ENCODE data around the gene TUNAR.

Gene TUNAR

DNA sequence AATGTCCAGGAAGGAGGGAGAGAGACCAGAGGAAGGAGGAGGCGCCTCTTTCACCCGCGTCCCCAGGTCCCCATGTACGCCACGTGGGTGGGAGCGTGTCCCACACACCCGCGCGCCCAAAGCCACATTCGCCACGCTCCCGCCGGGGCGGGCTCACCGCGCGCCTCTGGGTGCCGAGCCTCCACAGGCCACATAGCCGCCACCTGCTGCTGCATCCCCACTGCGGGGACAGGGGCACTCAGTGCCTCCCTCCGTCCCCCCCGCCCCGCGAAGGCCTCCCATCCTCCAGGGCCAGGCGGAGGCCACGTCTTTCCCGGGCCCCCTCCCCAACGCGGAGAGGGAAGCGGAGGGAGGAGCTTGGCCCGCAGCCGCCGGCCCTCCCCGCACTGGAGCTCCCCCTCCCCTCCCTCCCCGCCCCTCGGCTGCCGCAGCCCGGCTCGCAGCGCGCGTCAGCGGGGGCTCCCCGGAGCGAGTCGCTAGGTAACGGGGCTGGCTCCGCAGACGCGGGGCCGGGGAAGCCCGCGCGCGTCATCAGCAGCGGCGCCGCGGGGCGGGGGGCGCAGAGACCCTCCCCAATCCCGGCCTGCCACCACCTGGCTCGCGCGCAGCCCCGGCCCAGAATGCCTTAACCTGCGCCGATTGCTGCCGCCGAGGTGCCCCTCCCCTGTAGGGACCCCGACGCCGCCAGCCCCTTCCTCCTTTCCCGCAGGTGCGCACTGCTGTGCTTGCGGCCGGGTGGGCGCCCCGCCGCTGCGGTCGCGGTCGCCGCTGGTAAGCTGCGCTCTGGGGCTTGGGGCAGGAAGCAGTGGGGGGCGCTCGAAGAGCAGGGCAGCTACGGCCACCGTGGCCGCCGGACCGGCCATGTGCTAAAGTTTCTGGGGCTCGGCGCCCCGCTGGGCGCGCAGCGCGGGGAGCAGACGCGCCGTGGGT, 536 bp upstream of the TUNAR start:
- no peak for DNase-seq

DNA sequence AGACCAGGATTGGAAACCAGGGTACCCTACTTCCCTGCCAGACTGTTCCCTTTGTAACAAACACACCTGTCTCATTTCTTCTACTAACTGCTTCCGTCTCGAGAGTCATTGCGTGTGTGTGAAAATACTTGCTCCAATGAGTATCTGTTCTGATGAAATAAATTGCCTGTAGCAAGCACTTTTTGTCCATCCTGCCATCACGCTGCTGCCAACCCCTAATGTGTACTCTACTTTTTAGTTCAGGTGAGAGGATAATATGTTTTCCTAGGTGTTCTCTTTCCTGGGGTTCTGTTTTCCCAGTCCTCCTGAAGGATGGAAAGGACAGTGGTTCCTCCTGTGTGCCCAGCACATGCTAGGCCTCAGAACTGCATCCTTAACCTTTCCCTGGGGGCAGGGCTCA, 1.0 kb downstream of the TUNAR start:
- no peak for DNase-seq

DNA sequence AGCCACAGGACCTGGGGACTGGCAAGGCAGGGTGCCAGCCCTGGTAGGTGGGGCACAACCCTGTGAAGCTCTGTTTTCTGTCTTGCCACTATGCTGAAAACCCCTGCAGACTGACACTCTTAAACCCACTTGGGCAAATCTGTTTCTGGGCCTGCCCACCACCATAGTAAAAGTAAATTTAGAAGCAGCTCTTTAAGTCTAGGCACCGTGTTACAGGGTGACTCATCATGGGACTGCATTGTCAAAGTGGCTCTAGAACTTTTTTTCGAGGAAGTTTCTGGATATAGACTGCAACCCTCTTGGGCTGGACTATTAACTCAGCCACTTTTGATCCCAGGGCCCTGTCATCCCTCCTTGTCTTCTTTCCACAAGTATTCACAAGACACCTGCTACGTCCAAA, 7.7 kb downstream of the TUNAR start:
- DNase-seq = no peak

DNA sequence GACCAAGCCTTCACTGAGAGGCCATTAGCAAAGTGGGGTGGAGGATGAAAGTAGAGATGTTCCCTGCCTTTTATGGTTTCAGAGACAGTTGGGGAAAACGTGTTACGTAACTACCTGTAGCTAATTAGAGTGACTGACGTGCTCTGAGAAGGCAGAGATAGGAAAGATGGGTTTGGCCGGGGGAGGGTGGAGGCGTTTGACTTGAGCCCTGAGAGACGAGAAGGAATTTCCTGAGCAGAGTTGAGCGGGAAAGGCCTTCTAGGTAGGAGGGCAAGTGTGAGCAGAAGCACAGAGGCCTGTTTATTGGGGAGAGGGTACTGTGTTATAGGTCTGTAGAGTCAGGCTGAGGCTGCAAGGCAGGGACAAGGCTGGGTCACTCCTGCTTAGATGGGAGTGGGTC, 8.6 kb downstream of the TUNAR start:
- DNase-seq = no peak

DNA sequence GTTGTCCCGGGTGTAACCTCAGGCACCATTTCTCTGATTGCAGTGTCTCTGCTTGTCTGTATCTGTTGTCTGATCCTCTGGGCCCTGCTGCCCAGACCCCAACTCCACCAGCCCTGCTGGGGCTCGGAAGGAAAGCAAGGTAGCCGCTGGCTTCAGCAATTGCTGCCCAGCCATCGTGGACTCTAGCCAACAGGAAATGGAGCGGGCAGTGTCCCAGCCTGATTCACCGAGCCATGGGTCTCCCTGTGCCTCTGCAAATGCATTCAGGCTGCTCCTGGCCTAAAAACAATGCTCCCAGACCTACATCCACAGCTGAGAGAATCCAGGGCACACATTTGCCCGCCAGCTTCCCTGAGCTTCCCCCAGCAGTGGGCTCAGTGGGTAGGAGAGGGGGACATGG, 9.2 kb downstream of the TUNAR start:
- no peak for DNase-seq

GRCh38 chr14:95886366-95887056, 9.9 kb downstream of the TUNAR start:
- DNase-seq = no peak

DNA sequence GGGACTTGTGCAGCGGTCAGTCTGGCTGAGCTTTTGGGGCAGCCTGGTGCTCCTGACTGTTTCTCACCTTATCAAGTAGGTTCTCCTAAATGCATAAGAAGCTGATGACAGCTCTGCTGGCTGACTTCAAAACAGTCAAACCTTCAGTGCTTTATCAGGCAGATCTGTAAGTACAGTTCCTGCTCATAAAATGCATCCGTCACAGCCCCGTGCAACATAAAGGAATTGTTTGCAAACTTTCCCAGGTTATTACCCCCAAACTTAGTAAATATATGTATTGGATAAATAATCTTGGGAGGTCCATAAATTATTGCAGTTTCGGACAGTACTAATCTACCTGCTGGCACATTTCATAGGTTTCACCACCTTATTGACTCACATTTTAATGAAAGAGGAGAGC, 10.7 kb downstream of the TUNAR start:
- DNase-seq = no peak

GRCh38 chr14:95889236-95889979, 12.8 kb downstream of the TUNAR start:
- no peak for DNase-seq

- no peak for DNase-seq
These were observed 15.1 kb downstream of the TUNAR start for GRCh38 chr14:95891742-95892141.

DNA sequence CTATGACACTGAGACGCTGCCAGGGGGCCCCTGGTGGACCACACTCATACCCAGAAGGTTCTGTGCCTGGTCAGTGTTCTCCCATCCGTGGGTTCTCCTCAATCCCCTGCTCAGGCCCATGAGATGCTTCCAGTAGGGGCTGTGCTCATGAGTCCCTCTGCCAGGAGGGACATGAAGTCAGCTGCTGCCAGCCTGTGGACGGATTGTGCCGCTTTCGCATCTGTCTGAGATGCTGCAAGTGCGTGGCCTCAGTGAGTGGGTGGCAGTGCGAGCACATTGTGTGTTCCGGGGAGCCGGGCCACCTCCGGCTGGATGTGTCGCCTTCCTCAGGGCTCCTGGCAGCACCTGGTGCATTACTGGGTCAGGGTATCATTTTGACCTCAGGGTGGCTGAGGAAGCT, 15.5 kb downstream of the TUNAR start:
- DNase-seq = no peak

- peak; percentile 8 for DNase-seq
These were observed 19.1 kb downstream of the TUNAR start for GRCh38 chr14:95895720-95896119.

- DNase-seq = no peak
These were observed 20.0 kb downstream of the TUNAR start for GRCh38 chr14:95896498-95897135.

GRCh38 chr14:95897280-95897679, 20.6 kb downstream of the TUNAR start:
- no peak for DNase-seq

GRCh38 chr14:95901054-95901453, 24.4 kb downstream of the TUNAR start:
- no peak for DNase-seq

GRCh38 chr14:95902273-95902826, 25.7 kb downstream of the TUNAR start:
- DNase-seq = no peak

GRCh38 chr14:95903165-95903564, 26.5 kb downstream of the TUNAR start:
- DNase-seq = no peak

DNA sequence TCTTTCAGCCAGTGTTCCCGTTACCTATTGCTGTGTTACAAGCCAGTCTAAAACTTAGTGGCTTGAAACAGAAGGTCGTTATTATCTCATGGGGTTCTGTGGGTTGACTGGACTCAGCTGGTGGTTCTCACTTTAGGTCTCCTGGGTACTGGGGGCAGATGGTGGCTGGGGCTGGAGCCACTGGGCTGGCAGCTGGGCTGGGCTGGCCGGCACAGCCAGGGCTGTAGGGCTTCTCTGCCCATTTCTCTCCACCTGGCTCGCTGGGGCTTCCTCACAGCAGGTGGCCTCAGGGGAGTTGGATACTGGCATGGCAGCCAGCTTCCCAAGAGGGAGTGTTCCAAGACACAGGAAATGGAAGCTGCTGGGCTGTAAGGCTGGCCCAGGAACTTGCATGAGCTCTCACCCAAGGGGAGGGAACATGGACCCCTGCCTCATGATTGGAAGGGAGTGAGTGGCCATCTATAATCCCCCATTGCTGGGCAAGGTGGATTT, 27.0 kb downstream of the TUNAR start:
- DNase-seq = no peak

DNA sequence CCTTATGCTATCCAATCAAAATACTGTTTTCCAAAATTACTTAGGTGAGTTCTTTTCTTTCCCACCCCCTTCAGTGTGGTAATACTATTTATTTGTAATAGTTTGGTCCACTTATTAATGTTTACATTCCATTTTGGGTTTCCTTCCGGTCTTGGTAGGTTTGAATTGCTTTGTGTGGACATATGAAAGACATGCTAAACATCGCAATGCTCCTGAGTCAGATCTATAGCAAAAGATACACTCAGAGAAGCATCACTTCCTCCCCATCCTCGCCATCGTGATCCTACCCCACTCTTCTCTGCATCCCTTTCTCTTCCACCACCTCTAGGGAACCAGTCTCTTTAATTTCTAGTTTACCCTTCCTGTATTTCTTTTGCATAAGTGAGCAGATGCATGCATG, 30.0 kb downstream of the TUNAR start:
- DNase-seq = no peak

- no peak for DNase-seq
These were observed 34.0 kb downstream of the TUNAR start for GRCh38 chr14:95910628-95911027.

DNA sequence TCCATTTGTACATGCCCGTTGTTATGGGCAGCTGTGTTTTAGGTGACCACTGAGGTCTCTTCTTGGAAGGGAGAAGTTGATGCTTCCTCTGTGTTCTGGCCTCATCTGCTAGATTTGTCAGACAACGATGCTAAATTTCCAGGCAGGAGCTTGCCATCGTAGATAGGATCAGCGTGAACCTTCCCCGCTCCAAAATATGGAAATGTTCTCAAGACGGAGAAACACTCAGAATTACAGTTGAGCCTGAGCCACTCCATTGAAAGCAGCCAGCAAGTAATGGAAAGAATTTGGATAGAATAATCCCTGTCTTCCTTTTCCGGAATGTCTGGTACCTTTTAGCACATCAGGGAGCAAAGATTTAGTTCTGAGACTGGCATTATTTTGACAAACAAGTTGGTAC, 34.8 kb downstream of the TUNAR start:
- DNase-seq = no peak

GRCh38 chr14:95915330-95915729, 38.7 kb downstream of the TUNAR start:
- DNase-seq = no peak

DNA sequence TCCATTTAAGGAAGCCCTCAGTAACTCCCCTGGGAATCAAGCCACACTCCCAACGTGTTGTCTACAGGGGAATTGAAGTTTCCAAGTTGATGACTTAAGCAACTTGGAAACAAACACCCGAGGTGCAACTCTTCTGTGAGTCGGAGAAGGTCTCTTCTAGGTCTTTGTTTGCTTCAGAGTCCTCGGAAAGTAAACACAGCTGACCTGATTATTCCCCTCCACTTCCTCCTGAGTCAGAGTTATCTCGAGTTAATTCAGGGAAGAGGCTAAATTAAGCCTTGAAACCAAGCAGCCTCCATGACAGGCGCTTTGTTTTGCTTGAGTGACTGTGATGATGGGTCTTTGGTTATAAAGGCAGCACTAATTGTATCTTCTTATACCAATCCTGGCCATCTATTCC, 41.8 kb downstream of the TUNAR start:
- DNase-seq = no peak
